Lung (tissue), 12 donors: Measurements from ENCODE around the gene TPRN. TPM values are rescaled to one million over a fixed set of nuclear protein-coding genes. Genes with fewer than 3 reads are reported as not detected.

Experiments used
- ATAC-seq: fragments of 200-7000 bp; cut with Tn5 transposase; one replicate; pipeline ENCODE4 v1.9.1; 2020; ENCODE audit warnings: moderate number of reproducible peaks; ENCODE audit not compliant: insufficient read depth, low FRiP score
- DNase-seq, 3 donors: peaks; one replicate each; pipeline ENCODE4 v3.0.0-alpha.2; 2013 to 2017
- H3K27ac ChIP-seq, 2 donors: one replicate each; pipeline ENCODE4 v1.5.1; 2013; ENCODE audit warnings: mild to moderate bottlenecking in 2 of 2, moderate library complexity in 2 of 2, control low read depth in 1 of 2, inconsistent platforms in 1 of 2, low read depth in 1 of 2, low read length in 1 of 2
- H3K27me3 ChIP-seq, 3 donors: one replicate each; pipeline ENCODE4 v1.5.1; 2013; ENCODE audit warnings: low read length in 2 of 3; ENCODE audit not compliant: control insufficient read depth in 3 of 3, insufficient read depth in 3 of 3
- H3K36me3 ChIP-seq, 4 donors: one replicate each; pipeline ENCODE4 v1.5.1; 2013; ENCODE audit warnings: low read length in 4 of 4, mild to moderate bottlenecking in 1 of 4, moderate library complexity in 1 of 4; ENCODE audit not compliant: control insufficient read depth in 4 of 4, insufficient read depth in 4 of 4
- H3K4me1 ChIP-seq, 5 donors: one replicate each; pipeline ENCODE4 v1.5.1; 2013; ENCODE audit warnings: low read length in 5 of 5, mild to moderate bottlenecking in 2 of 5, moderate library complexity in 1 of 5; ENCODE audit not compliant: control insufficient read depth in 5 of 5, insufficient read depth in 5 of 5
- H3K4me3 ChIP-seq: one replicate; pipeline ENCODE4 v1.5.1; 2013; ENCODE audit warnings: mild to moderate bottlenecking, control low read depth, moderate library complexity
- H3K9ac ChIP-seq, 2 donors: one replicate each; pipeline ENCODE4 v1.5.1; 2013; ENCODE audit warnings: low read length in 2 of 2, control low read depth in 1 of 2; ENCODE audit not compliant: insufficient read depth in 1 of 2
- H3K9me3 ChIP-seq, 4 donors: one replicate each; pipeline ENCODE4 v1.5.1; 2013; ENCODE audit warnings: low read length in 3 of 4, mild to moderate bottlenecking in 1 of 4, moderate library complexity in 1 of 4; ENCODE audit not compliant: control insufficient read depth in 4 of 4, insufficient read depth in 3 of 4
- CTCF ChIP-seq: IDR thresholded peaks from 2 replicates; pipeline ENCODE4 v1.5.1; 2012; ENCODE audit warnings: mild to moderate bottlenecking; ENCODE audit errors: control extremely low read depth, extremely low read depth
- WGBS, 2 donors: extraction: QIAGEN DNeasy Blood & Tissue Kit; methylation state at CpG; one replicate each; pipeline ENCODE4 v1.1.7; 2013; 5-methylcytosine and 5-hydroxymethylcytosine counted together
- polyA plus RNA-seq, 2 donors: library from polyadenylated mRNA; stranded (reverse); fragments of 200-250 nt; gene quantifications; one replicate each; pipeline ENCODE4 v1.2.1, GENCODE V29; 2013
- total RNA-seq, 2 donors: library from RNA; depleted of rRNA in 1 of 2; stranded (reverse); fragments of >200 nt in 1 of 2; gene quantifications; one replicate each; pipeline ENCODE4 v1.2.1, GENCODE V29; 2014 to 2021
- donor health status: control.
- donor health status: control.
- donor health status: Bipolar disorder and iron deficiency.
- donor health status: healthy.
- donor health status: DM: yes; HTN: yes; CAD: no.

The TPRN gene
- total and polyA plus RNA-seq, 4 donors: 8.9 to 30.6 (median 15.5) TPM

- WGBS, 2 donors: 93 to 96% methylated on average over 7 of the region's 7 CpGs
- peaks cover under 1 to 42% (median 25%) of the 10 kb centered on the region in 3 donors for H3K27me3 ChIP-seq
- TF ChIP-seq CTCF: no peak
- ATAC-seq (no peak), DNase-seq (no peak)
- no peak overlapping the region for H3K27ac ChIP-seq
- no peak overlapping the region for H3K9ac ChIP-seq
- H3K36me3 ChIP-seq: no peaks in the 10 kb centered on the region
- H3K4me3 ChIP-seq: no peak overlapping the region
- peaks cover 0 to 5% (median 0%) of the 10 kb centered on the region in 5 donors for H3K4me1 ChIP-seq
- H3K9me3 ChIP-seq: peaks cover 0 to 3% (median 0%) of the 10 kb centered on the region in 4 donors
Measured at GRCh38 chr9:137152844-137153405, 47.6 kb downstream of the TPRN start.

GRCh38 chr9:137150617-137151457 lies 49.7 kb downstream of the TPRN start:
- DNase-seq (no peak), ATAC-seq (peak; percentile 44)
- no peak overlapping the region for H3K4me3 ChIP-seq
- 20 to 33% methylated on average over 34 of the region's 34 CpGs for WGBS, 2 donors
- no peak for TF ChIP-seq CTCF
- H3K9ac ChIP-seq: no peak overlapping the region
- no peak overlapping the region for H3K27ac ChIP-seq
- peaks cover 4 to 28% (median 12%) of the 10 kb centered on the region in 3 donors for H3K27me3 ChIP-seq
- H3K9me3 ChIP-seq: no peaks in the 10 kb centered on the region
- H3K4me1 ChIP-seq: no peaks in the 10 kb centered on the region
- no peaks in the 10 kb centered on the region for H3K36me3 ChIP-seq

DNA sequence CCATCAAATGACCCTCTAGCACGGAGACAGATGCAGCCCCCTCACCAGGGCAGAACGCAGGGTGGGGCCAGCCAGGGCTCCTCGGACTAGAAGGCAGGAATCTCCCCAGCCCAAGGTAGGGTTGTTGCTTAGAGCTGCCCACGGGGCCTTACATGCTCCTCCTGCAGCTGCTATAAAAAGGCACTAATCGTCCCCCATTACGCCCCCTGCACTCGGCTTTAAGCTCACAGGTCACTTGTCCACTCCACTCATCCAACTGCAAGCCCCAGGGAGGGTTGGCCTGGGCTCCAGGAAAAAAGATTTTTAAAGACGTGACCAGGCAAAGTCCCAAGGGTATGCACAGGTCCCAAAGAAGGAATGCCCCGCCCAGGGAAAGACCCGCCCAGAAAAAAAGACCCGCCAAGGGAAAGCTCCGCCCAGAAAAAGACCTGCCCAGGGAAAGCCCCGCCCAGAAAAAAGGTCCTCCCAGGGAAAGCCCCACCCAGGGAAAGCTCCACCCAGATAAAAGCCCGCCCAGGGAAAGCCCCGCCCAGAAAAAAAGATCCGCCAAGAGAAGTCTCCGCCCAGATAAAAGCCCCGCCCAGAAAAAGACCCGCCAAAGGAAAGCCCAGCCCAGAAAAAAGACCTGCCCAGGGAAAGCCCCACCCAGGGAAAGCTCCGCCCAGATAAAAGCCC lies 50.5 kb downstream of the TPRN start:
- WGBS, 2 donors: 48 to 61% methylated on average over 20 of the region's 20 CpGs
- no peaks in the 10 kb centered on the region for H3K4me1 ChIP-seq
- peaks cover 4 to 27% (median 8%) of the 10 kb centered on the region in 3 donors for H3K27me3 ChIP-seq
- H3K9me3 ChIP-seq: no peaks in the 10 kb centered on the region
- H3K36me3 ChIP-seq: no peaks in the 10 kb centered on the region
- no peak overlapping the region for H3K27ac ChIP-seq
- no peak for ATAC-seq
- H3K4me3 ChIP-seq: no peak overlapping the region
- H3K9ac ChIP-seq: no peak overlapping the region
- no peak for DNase-seq
- no peak for TF ChIP-seq CTCF
